GM10266 (cell line): Measurements from ENCODE around the gene ESRRG.
"Not testable (repeated sequence)": the region's sequence is repeated elsewhere in the genome, so short reads cannot be mapped to it uniquely, and the experiment has no call there.

Experiments
- DNase-seq: peaks from one replicate; pipeline ENCODE4 v3.0.0; 2012; ENCODE audit errors: extremely low spot score
- TF ChIP-seq, protein P1 (sequence below): IDR thresholded peaks from 2 replicates; pipeline ENCODE4 v1.5.1; 2012; ENCODE audit warnings: mild to moderate bottlenecking, low read depth; ENCODE audit not compliant: control insufficient read depth, insufficient read depth; ENCODE audit errors: missing control alignments

ESRRG gene

DNA sequence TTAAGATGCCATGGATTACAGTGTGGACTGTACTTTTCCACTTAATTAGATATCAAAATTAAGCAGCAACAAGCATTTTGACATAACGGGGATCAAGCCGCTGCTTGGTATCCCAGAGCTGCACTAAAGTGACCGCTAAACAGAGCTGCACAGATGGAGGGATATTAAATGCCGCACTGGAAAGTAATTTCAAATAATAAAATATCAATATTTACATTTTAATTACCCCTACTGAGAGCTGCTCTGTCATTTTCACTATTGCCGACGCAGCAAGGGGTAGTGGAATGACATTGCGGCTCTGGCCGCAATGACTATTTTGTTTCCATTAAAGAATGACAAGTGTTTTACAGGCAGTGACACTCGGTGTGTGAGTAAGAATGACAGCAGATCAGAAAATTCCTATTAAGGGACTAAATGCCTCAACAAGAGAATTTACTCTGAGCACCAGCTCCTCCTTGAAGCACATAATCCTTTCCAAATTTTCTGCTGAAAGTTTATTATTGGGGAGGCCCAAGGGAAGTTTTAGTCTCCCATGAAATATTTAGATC, 190.9 kb downstream of the ESRRG start:
- no peak for DNase-seq

DNA sequence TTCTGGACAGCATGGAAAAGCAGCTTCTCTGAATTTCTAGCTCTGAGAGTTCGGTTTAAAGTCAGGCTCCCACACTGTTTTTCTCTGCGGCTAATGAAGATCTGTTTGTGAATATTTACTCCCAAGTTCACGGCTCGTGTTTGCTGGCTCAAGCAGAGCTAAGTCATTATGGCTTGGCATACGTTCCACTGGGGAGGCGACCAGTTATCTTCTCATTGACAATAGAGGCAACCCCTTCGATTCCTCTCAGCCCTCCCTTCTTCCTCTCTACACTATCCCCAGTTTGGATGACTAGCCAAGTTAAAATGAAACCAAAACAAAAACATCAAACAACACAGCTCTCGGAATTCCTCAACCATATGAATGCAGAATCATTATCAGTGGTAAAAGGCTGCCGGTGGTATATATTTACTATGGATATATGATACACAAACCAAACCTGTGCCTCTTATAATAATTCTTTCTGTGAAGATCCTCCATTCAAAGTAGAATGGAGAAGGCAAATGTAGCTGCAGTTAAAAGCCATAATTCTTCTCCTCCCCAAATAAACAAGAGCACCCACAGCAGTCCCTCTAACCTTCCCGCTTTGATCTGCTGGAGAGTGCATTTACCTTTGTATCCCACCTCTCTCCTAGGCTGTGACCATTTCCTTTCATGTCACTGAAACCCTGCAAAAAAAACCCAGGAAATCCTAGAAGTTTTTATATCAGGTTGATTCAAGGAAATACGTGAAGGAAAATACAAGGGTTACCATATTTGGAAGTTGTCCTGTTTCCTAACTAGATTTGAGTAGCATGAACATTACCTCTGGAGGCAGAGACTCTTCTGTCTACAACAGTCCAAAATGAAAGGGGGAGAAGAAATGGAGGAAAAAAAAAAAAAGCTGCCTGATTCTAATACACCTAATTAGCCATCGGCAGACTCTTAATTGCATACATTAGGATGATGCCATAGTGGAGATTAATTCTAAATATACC, 191.7 kb downstream of the ESRRG start:
- TF ChIP-seq, protein P1, sequence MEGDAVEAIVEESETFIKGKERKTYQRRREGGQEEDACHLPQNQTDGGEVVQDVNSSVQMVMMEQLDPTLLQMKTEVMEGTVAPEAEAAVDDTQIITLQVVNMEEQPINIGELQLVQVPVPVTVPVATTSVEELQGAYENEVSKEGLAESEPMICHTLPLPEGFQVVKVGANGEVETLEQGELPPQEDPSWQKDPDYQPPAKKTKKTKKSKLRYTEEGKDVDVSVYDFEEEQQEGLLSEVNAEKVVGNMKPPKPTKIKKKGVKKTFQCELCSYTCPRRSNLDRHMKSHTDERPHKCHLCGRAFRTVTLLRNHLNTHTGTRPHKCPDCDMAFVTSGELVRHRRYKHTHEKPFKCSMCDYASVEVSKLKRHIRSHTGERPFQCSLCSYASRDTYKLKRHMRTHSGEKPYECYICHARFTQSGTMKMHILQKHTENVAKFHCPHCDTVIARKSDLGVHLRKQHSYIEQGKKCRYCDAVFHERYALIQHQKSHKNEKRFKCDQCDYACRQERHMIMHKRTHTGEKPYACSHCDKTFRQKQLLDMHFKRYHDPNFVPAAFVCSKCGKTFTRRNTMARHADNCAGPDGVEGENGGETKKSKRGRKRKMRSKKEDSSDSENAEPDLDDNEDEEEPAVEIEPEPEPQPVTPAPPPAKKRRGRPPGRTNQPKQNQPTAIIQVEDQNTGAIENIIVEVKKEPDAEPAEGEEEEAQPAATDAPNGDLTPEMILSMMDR = no peak
- DNase-seq = no peak

More for the DNA sequence above, 190.9 kb downstream of the ESRRG start:
- TF ChIP-seq, protein P1 = no peak

DNA sequence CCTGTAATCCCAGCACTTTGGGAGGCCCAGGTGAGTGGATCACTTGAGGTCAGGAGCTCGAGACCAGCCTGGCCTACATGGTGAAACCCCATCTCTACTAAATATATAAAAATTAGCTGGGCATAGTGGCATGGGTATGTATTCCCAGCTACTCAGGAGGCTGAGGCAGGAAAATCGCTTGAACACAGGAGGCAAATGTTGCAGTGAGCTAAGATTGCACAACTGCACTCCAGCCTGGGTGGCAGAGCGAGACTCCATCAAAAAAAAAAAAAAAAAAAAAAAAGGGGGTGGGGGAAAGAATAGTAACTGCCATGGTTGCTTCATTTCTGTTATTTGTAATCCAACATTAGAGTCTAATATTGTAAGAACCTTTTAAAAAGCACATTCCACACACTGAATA, 193.4 kb downstream of the ESRRG start:
- not testable (repeated sequence) for DNase-seq

DNA sequence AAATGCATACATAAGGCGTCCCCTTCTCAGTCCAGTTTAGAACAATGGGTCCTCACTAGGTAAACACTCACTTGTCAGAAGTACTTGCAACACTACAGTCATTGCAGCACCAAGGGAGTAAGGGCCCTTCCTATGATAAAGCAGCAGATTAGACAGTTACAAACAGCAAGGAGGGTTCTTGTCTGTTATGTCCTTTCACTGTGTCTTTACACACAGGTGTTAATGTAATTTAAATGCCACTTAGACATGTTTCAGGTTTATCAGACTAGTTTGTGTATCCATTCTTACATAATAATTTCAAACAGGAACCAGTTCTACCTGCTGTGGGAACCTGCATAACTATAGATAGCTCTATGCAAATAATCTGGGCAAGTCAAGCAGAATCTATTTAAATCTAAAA, 194.4 kb downstream of the ESRRG start:
- peak; percentile 2 for DNase-seq
- TF ChIP-seq, protein P1 = no peak

DNA sequence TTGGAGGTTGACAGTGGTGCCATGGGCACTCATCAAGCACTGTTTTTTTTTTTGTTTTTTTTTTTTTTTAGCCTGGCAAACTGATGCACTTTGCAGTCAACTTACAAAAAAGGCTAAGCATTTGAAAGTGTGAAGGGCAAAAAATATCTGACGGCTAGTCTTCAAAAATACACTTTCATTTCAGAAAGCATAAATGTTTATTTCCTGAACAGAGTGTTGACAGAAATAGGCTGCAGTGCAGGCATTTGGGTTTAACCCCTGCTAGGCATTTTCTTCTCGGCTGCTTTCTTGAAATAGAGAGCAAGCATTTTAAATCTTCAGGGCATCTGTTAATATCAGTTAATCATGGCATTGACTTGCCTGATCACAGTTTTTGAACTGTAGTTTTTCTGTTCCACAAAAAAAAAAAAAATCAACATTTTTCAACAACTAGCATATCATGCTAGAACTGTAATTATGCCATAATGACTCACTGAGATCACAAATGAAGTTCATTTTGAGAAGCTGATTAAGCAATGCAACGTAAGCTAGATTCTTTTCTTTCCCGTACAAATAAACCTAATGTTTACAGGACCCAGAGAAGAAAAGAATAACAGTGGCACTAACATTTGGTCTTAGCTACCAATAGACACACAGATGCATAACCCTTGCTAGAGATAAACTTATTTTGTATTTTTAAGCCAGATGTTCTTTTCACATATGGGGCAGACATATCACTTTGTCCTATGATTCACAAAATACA, 199.6 kb downstream of the ESRRG start:
- DNase-seq = no peak
- TF ChIP-seq, protein P1 = no peak

DNA sequence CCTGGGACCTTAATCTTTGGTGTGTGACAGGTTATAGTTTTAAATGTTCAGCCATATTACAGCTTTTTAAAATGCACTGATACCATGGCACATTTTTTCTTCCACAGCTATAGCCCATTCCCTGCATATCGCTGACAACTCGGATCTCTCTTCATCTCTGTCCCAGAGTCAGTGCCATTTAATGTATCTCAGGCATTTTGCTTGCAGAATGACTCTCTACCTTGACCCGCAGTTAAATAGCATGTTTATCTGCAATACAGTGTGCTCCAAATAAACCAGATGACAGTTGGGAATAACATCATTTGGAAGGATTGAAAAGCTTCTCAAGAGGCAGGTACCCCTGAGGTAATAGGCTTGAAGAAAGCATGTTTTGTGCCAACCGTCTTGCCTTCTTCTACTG, 200.2 kb downstream of the ESRRG start:
- TF ChIP-seq, protein P1 = no peak
- DNase-seq = no peak

DNA sequence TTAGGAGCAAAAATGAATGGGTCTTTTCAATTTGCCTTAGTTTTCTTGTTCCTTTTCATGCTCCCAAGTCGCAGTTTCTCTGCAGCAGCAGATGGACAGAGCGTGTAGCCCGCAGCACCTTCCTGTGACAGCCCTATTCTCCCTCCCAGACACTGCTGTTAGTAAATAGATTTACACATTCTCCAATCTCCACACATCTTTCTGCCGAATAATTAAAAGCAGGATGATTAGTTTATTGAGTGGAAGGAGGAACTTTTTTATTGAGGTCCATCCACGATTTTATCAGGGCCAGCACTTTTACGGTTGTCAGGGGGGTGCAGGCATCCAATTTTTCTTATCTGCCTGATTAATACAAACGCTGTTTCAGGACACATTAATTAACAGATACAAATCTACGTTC, 201.8 kb downstream of the ESRRG start:
- TF ChIP-seq, protein P1 = no peak
- DNase-seq = no peak
